SHP77 (cell line): ENCODE measurements around the gene A2ML1.
"Not testable (repeated sequence)": the region's sequence is repeated elsewhere in the genome, so short reads cannot be mapped to it uniquely, and the experiment has no call there.

Source experiments
- DNase-seq, 2 experiments: peaks; one replicate each; lab custom pipeline; 2025; lab: John Stamatoyannopoulos, UW

Gene A2ML1

GRCh38 chr12:8855891-8856290, 33.5 kb downstream of the A2ML1 start:
- no peak for DNase-seq

- not testable (repeated sequence) for DNase-seq
Observed at GRCh38 chr12:8859448-8859847, 37.0 kb downstream of the A2ML1 start.

- no peak for DNase-seq
Observed at GRCh38 chr12:8860165-8860961, 37.9 kb downstream of the A2ML1 start.

GRCh38 chr12:8866429-8866828, 44.0 kb downstream of the A2ML1 start:
- DNase-seq: no peak

- no peak for DNase-seq
Observed at GRCh38 chr12:8867009-8867408, 44.6 kb downstream of the A2ML1 start.

GRCh38 chr12:8867786-8868185, 45.4 kb downstream of the A2ML1 start:
- no peak for DNase-seq

- DNase-seq: no peak
Observed at GRCh38 chr12:8870586-8870985, 48.2 kb downstream of the A2ML1 start.

GRCh38 chr12:8871068-8871467, 48.6 kb downstream of the A2ML1 start:
- no peak for DNase-seq

GRCh38 chr12:8876887-8877286, 54.5 kb downstream of the A2ML1 start:
- DNase-seq: no peak

- no peak for DNase-seq
Observed at GRCh38 chr12:8886502-8887284, 64.3 kb downstream of the A2ML1 start.

- DNase-seq: no peak
Observed at GRCh38 chr12:8887285-8887715, 64.9 kb downstream of the A2ML1 start.

- DNase-seq: peak in 1 of 2 experiments; percentile 1
Observed at GRCh38 chr12:8890313-8891085, 68.1 kb downstream of the A2ML1 start.

- DNase-seq: no peak
Observed at GRCh38 chr12:8891976-8892375, 69.6 kb downstream of the A2ML1 start.

GRCh38 chr12:8894378-8894777, 72.0 kb downstream of the A2ML1 start:
- DNase-seq: no peak

- DNase-seq: no peak
Observed at GRCh38 chr12:8894986-8895385, 72.6 kb downstream of the A2ML1 start.

GRCh38 chr12:8897081-8897480, 74.7 kb downstream of the A2ML1 start:
- no peak for DNase-seq

- no peak for DNase-seq
Observed at GRCh38 chr12:8899830-8900229, 77.4 kb downstream of the A2ML1 start.

GRCh38 chr12:8902703-8903102, 80.3 kb downstream of the A2ML1 start:
- not testable (repeated sequence) for DNase-seq

GRCh38 chr12:8903646-8904045, 81.2 kb downstream of the A2ML1 start:
- no peak for DNase-seq

GRCh38 chr12:8904665-8905064, 82.2 kb downstream of the A2ML1 start:
- DNase-seq: no peak

GRCh38 chr12:8905546-8905945, 83.1 kb downstream of the A2ML1 start:
- DNase-seq: no peak
